ENCODE data around the gene SIX6.

SIX6 gene

DNA sequence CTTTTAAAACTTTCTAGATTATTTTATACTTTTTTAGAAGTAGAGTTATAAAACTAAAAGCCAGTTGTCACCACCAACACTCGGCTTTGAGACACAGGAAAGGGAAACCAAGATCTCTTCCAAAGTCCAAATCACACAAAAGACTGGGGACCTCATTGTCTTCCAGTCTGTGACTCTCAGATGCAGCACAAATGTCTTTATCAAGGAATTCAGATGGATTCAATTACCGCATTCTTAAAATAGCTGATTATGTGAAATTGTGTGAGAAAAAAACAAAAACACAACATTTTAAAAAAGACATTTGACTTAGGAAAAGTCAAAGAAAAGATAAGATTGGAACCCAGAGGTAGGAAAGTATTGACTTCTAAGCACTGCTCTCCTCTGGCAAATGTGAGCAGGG, 3.5 kb upstream of the SIX6 start:
- TF ChIP-seq POLR2A (IDR thresholded peaks at IDR 0.05; ENCODE audit: low read depth, low read length) (no peak), PAX5 (IDR thresholded peaks at IDR 0.05; ENCODE audit: insufficient read depth, low read length, severe bottlenecking) (no peak), POLR2AphosphoS5 (IDR thresholded peaks at IDR 0.05; ENCODE audit: low read depth, low read length) (no peak), POU2F2 (IDR thresholded peaks at IDR 0.05; ENCODE audit: low read depth, low read length) (no peak), TAF1 (IDR thresholded peaks at IDR 0.05; ENCODE audit: low read depth, low read length) (no peak), SPI1 (IDR thresholded peaks at IDR 0.05; ENCODE audit: low read depth, low read length) (no peak)
- FAIRE-seq: no peak
- no peak for DNase-seq (ENCODE audit: insufficient read length, low spot score)

DNA sequence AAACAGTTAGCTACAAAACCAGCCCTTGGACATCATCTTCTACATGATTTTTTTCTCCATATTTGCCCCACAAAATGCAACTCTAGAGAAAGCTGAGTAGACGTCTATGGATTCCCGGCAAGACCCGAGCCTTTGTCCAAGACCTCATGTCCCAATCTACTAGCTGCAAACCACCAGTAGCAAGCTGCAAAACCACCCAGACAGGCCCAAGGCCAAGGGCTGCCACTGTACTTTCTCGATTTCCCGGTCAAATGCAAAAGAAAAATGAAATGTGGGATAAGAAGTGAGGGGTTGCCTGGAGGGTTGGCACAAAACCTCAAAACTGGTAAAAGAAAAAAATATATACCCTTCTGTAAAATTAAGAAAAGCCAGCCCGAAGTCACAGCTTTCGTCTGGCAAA, 2.9 kb upstream of the SIX6 start:
- DNase-seq (ENCODE audit: insufficient read length, low spot score) (no peak), FAIRE-seq (no peak)
- TF ChIP-seq SPI1 (IDR thresholded peaks at IDR 0.05; ENCODE audit: low read depth, low read length) (no peak), PAX5 (IDR thresholded peaks at IDR 0.05; ENCODE audit: insufficient read depth, low read length, severe bottlenecking) (no peak), POU2F2 (IDR thresholded peaks at IDR 0.05; ENCODE audit: low read depth, low read length) (no peak), POLR2A (IDR thresholded peaks at IDR 0.05; ENCODE audit: low read depth, low read length) (no peak), TAF1 (IDR thresholded peaks at IDR 0.05; ENCODE audit: low read depth, low read length) (no peak), POLR2AphosphoS5 (IDR thresholded peaks at IDR 0.05; ENCODE audit: low read depth, low read length) (no peak)

DNA sequence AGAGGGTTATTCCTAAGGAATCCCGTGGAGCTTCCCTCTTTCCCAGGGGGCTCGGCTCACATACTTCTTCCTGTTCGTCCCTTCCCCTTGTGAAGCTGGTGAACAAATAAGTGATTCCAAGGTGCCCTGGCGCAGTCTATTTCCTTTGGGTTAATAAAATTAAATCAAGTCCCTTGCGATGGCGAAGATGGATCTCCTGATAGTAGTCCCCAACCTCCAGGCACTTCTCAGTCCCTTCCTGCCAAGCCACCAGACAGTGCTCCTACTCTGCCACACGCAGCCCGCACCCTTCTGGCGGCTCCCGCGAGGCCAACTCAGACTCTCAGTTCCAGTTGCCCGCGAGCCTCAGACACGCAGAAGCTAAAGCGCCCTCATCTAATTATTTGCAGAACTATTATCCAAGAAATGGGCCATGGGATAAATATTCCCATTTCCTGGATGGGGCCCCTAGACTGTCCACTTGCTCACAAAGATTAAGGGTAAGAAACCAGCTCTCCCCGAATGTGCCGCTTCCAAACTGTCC, 2.4 kb upstream of the SIX6 start:
- no peak for TF ChIP-seq SPI1 (IDR thresholded peaks at IDR 0.05; ENCODE audit: low read depth, low read length)
- TF ChIP-seq POLR2AphosphoS5 (IDR thresholded peaks at IDR 0.05; ENCODE audit: low read depth, low read length): no peak
- TF ChIP-seq POLR2A (IDR thresholded peaks at IDR 0.05; ENCODE audit: low read depth, low read length): no peak
- TF ChIP-seq TAF1 (IDR thresholded peaks at IDR 0.05; ENCODE audit: low read depth, low read length): no peak
- TF ChIP-seq PAX5 (IDR thresholded peaks at IDR 0.05; ENCODE audit: insufficient read depth, low read length, severe bottlenecking): no peak
- TF ChIP-seq POU2F2 (IDR thresholded peaks at IDR 0.05; ENCODE audit: low read depth, low read length): no peak
- FAIRE-seq (no peak), DNase-seq (ENCODE audit: insufficient read length, low spot score) (no peak)

GRCh38 chr14:60506985-60507829, 1.7 kb upstream of the SIX6 start:
- DNase-seq (ENCODE audit: insufficient read length, low spot score) (no peak), FAIRE-seq (no peak)
- no peak for TF ChIP-seq TAF1 (IDR thresholded peaks at IDR 0.05; ENCODE audit: low read depth, low read length)
- no peak for TF ChIP-seq POLR2A (IDR thresholded peaks at IDR 0.05; ENCODE audit: low read depth, low read length)
- no peak for TF ChIP-seq POLR2AphosphoS5 (IDR thresholded peaks at IDR 0.05; ENCODE audit: low read depth, low read length)
- no peak for TF ChIP-seq PAX5 (IDR thresholded peaks at IDR 0.05; ENCODE audit: insufficient read depth, low read length, severe bottlenecking)
- TF ChIP-seq SPI1 (IDR thresholded peaks at IDR 0.05; ENCODE audit: low read depth, low read length): no peak
- no peak for TF ChIP-seq POU2F2 (IDR thresholded peaks at IDR 0.05; ENCODE audit: low read depth, low read length)

DNA sequence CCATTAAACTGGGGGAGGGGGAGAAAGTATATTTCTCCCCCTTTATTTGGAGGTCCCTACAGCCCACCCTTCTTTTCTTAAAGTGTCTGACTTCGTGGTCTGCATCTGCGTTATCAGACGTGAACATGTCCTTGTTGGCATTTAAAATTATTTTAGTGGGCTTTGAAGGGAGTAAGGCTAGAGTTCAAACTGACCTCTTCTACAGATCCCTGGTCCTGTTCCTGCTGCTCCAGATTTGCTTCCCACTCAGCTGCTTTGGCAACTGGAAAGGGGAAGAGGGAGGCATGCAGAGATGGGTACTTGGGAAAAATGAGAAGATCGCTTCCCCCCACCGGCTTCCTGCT, 611 bp upstream of the SIX6 start:
- DNase-seq (ENCODE audit: insufficient read length, low spot score) (no peak), FAIRE-seq (no peak)
- TF ChIP-seq POLR2AphosphoS5 (IDR thresholded peaks at IDR 0.05; ENCODE audit: low read depth, low read length): no peak
- TF ChIP-seq PAX5 (IDR thresholded peaks at IDR 0.05; ENCODE audit: insufficient read depth, low read length, severe bottlenecking): no peak
- no peak for TF ChIP-seq TAF1 (IDR thresholded peaks at IDR 0.05; ENCODE audit: low read depth, low read length)
- no peak for TF ChIP-seq POLR2A (IDR thresholded peaks at IDR 0.05; ENCODE audit: low read depth, low read length)
- no peak for TF ChIP-seq POU2F2 (IDR thresholded peaks at IDR 0.05; ENCODE audit: low read depth, low read length)
- no peak for TF ChIP-seq SPI1 (IDR thresholded peaks at IDR 0.05; ENCODE audit: low read depth, low read length)

DNA sequence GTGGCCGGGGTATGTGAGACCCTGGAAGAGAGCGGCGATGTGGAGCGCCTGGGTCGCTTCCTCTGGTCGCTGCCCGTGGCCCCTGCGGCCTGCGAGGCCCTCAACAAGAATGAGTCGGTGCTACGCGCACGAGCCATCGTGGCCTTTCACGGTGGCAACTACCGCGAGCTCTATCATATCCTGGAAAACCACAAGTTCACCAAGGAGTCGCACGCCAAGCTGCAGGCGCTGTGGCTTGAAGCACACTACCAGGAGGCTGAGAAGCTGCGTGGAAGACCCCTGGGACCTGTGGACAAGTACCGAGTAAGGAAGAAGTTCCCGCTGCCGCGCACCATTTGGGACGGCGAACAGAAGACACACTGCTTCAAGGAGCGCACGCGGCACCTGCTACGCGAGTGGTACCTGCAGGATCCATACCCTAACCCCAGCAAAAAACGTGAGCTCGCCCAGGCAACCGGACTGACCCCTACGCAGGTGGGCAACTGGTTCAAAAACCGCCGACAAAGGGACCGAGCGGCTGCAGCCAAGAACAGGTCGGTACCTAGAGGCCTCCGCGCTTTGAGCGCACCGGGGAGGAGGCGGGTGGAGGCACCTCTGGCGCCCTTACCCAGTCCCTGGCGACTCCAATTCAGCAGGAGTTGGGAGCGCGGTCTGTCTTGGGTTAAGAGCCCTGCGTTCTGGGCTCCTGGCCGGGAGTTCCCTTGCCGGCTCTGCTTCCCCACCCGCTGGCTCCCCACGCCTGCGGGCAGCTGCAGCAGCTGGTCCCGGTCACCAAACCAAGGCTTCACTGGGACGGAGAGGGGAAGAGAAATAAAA, 700 bp downstream of the SIX6 start:
- no peak for DNase-seq (ENCODE audit: insufficient read length, low spot score)
- TF ChIP-seq POU2F2 (IDR thresholded peaks at IDR 0.05; ENCODE audit: low read depth, low read length): no peak
- TF ChIP-seq POLR2A (IDR thresholded peaks at IDR 0.05; ENCODE audit: low read depth, low read length): no peak
- TF ChIP-seq TAF1 (IDR thresholded peaks at IDR 0.05; ENCODE audit: low read depth, low read length): no peak
- TF ChIP-seq PAX5 (IDR thresholded peaks at IDR 0.05; ENCODE audit: insufficient read depth, low read length, severe bottlenecking): no peak
- no peak for TF ChIP-seq POLR2AphosphoS5 (IDR thresholded peaks at IDR 0.05; ENCODE audit: low read depth, low read length)
- TF ChIP-seq SPI1 (IDR thresholded peaks at IDR 0.05; ENCODE audit: low read depth, low read length): no peak
- no peak for FAIRE-seq

GRCh38 chr14:60510254-60510950, 1.5 kb downstream of the SIX6 start:
- FAIRE-seq (no peak), DNase-seq (ENCODE audit: insufficient read length, low spot score) (no peak)
- TF ChIP-seq POLR2AphosphoS5 (IDR thresholded peaks at IDR 0.05; ENCODE audit: low read depth, low read length) (no peak), PAX5 (IDR thresholded peaks at IDR 0.05; ENCODE audit: insufficient read depth, low read length, severe bottlenecking) (no peak), POU2F2 (IDR thresholded peaks at IDR 0.05; ENCODE audit: low read depth, low read length) (no peak), SPI1 (IDR thresholded peaks at IDR 0.05; ENCODE audit: low read depth, low read length) (no peak), POLR2A (IDR thresholded peaks at IDR 0.05; ENCODE audit: low read depth, low read length) (no peak), TAF1 (IDR thresholded peaks at IDR 0.05; ENCODE audit: low read depth, low read length) (no peak)

GRCh38 chr14:60510951-60511599, 2.1 kb downstream of the SIX6 start:
- TF ChIP-seq POLR2AphosphoS5 (IDR thresholded peaks at IDR 0.05; ENCODE audit: low read depth, low read length) (no peak), POLR2A (IDR thresholded peaks at IDR 0.05; ENCODE audit: low read depth, low read length) (no peak), POU2F2 (IDR thresholded peaks at IDR 0.05; ENCODE audit: low read depth, low read length) (no peak), PAX5 (IDR thresholded peaks at IDR 0.05; ENCODE audit: insufficient read depth, low read length, severe bottlenecking) (no peak), TAF1 (IDR thresholded peaks at IDR 0.05; ENCODE audit: low read depth, low read length) (no peak), SPI1 (IDR thresholded peaks at IDR 0.05; ENCODE audit: low read depth, low read length) (no peak)
- DNase-seq (ENCODE audit: insufficient read length, low spot score) (no peak), FAIRE-seq (no peak)

All from GM12891 (cell line).